Neural cell (in vitro differentiated cells): ENCODE measurements around the gene STK32A. TPM values are rescaled to one million over a fixed set of nuclear protein-coding genes. Genes with fewer than 3 reads are reported as not detected.

ENCODE experiments used
- H2AFZ ChIP-seq: fragments of 200-600, 300-800 bp; sonication (generic), shearing (Covaris generic); 2 replicates; pipeline ENCODE4 v1.6.0; 2014; ENCODE audit warnings: low read depth, mild to moderate bottlenecking, antibody characterized with exemption, low read length, moderate library complexity
- H3F3A ChIP-seq: fragments of 200-600 bp; shearing (Covaris generic); 2 replicates; pipeline ENCODE4 v1.6.1; 2016; ENCODE audit warnings: mild to moderate bottlenecking, moderate library complexity, mixed read lengths, antibody characterized with exemption, low read length; ENCODE audit not compliant: insufficient read depth, poor library complexity, severe bottlenecking
- H3K27ac ChIP-seq: fragments of 200-600, 300-800 bp; sonication (generic), shearing (Covaris generic); 2 replicates; pipeline ENCODE4 v1.5.1; 2014; ENCODE audit warnings: mild to moderate bottlenecking, low read length, moderate library complexity
- H3K27me3 ChIP-seq: fragments of 300-800, 200-600 bp; sonication (generic), shearing (Covaris generic); 2 replicates; pipeline ENCODE4 v1.6.0; 2014; ENCODE audit warnings: mild to moderate bottlenecking, low read depth, low read length, moderate library complexity; ENCODE audit not compliant: insufficient read depth
- H3K36me3 ChIP-seq: fragments of 300-800, 200-600 bp; sonication (generic), shearing (Covaris generic); 2 replicates; pipeline ENCODE4 v1.5.1; 2014; ENCODE audit warnings: mild to moderate bottlenecking, antibody characterized with exemption, low read length, moderate library complexity; ENCODE audit not compliant: insufficient read depth
- H3K4me2 ChIP-seq: fragments of 300-800, 200-600 bp; sonication (generic), shearing (Covaris generic); 2 replicates; pipeline ENCODE4 v1.6.0; 2014; ENCODE audit warnings: mild to moderate bottlenecking, low read length
- H3K4me3 ChIP-seq: fragments of 300-800, 200-600 bp; sonication (generic), shearing (Covaris generic); 2 replicates; pipeline ENCODE4 v1.5.1; 2014; ENCODE audit warnings: mild to moderate bottlenecking, low read length, moderate library complexity
- H3K79me2 ChIP-seq: fragments of 200-600 bp; shearing (Covaris generic); replicated peaks from 2 replicates; pipeline ENCODE4 v1.6.0; 2014; ENCODE audit warnings: mild to moderate bottlenecking, low read length, moderate library complexity; ENCODE audit not compliant: insufficient read depth
- H3K9ac ChIP-seq: fragments of 300-800, 200-600 bp; sonication (generic), shearing (Covaris generic); 2 replicates; pipeline ENCODE4 v1.6.1; 2016; ENCODE audit warnings: mild to moderate bottlenecking, low read length, mixed read lengths
- H3K9me2 ChIP-seq: fragments of 200-600 bp; shearing (Covaris generic); 2 replicates; pipeline ENCODE4 v1.6.1; 2016; ENCODE audit warnings: mild to moderate bottlenecking, low read length, mixed read lengths; ENCODE audit not compliant: insufficient read depth
- H3K9me3 ChIP-seq: fragments of 200-600, 300-800 bp; sonication (generic), shearing (Covaris generic); 2 replicates; pipeline ENCODE4 v1.6.1; 2016; ENCODE audit warnings: mild to moderate bottlenecking, mixed run types, low read length, moderate library complexity, mixed read lengths
- H4K20me1 ChIP-seq: fragments of 200-600 bp; shearing (Covaris generic); 2 replicates; pipeline ENCODE4 v1.6.1; 2016; ENCODE audit warnings: mild to moderate bottlenecking, mixed run types; ENCODE audit not compliant: insufficient read depth
- CTCF ChIP-seq: fragments of 450-650 bp; IDR thresholded peaks from 2 replicates; pipeline ENCODE4 v1.5.1; 2014; ENCODE audit warnings: antibody characterized with exemption, mild to moderate bottlenecking, moderate library complexity; ENCODE audit not compliant: poor library complexity, severe bottlenecking
- EP300 ChIP-seq: fragments of 450-650 bp; conservative IDR thresholded peaks from 2 replicates; pipeline ENCODE4 v1.6.1; 2014; ENCODE audit warnings: antibody characterized with exemption, mild to moderate bottlenecking, moderate library complexity; ENCODE audit not compliant: poor library complexity, severe bottlenecking
- EZH2 ChIP-seq: fragments of 200-600, 300-800 bp; shearing (Covaris generic), sonication (generic); IDR thresholded peaks from 2 replicates; pipeline ENCODE4 v1.6.1; 2014; ENCODE audit warnings: antibody characterized with exemption, low read length, borderline replicate concordance, mild to moderate bottlenecking; ENCODE audit not compliant: insufficient read depth, poor library complexity, severe bottlenecking
- MXI1 ChIP-seq: fragments of 450-650 bp; conservative IDR thresholded peaks from 2 replicates; pipeline ENCODE4 v1.6.1; 2014; ENCODE audit warnings: antibody characterized with exemption, mild to moderate bottlenecking; ENCODE audit not compliant: poor library complexity, severe bottlenecking
- POLR2AphosphoS5 ChIP-seq: IDR thresholded peaks from 2 replicates; pipeline ENCODE4 v1.6.1; 2012
- RAD21 ChIP-seq: fragments of 450-650 bp; conservative IDR thresholded peaks from 2 replicates; pipeline ENCODE4 v1.6.1; 2014; ENCODE audit warnings: antibody characterized with exemption, mild to moderate bottlenecking, moderate library complexity
- REST ChIP-seq: IDR thresholded peaks from 2 replicates; pipeline ENCODE4 v1.6.1; 2012; ENCODE audit warnings: borderline replicate concordance
- SMC3 ChIP-seq: fragments of 450-650 bp; conservative IDR thresholded peaks from 2 replicates; pipeline ENCODE4 v1.6.1; 2014; ENCODE audit warnings: antibody characterized with exemption, mild to moderate bottlenecking, moderate library complexity; ENCODE audit not compliant: poor library complexity
- TAF1 ChIP-seq: IDR thresholded peaks from 2 replicates; pipeline ENCODE4 v1.6.1; 2012; ENCODE audit warnings: low read depth
- polyA plus RNA-seq: library from polyadenylated mRNA; depleted of rRNA; stranded (reverse); fragments of >200 nt; gene quantifications from 2 replicates; pipeline ENCODE4 v1.2.3, GENCODE V29; 2014

STK32A gene
- polyA plus RNA-seq, 1 donor from 2014 or later = 23.1 TPM

GRCh38 chr5:147411359-147412319 lies 176.8 kb downstream of the STK32A start:
- Histone ChIP-seq H3K4me2 (no peak overlapping the region), H3F3A (no peaks in the 10 kb centered on the region), H3K36me3 (peaks cover 55% of the 10 kb centered on the region), H2AFZ (no peak overlapping the region), H3K9me3 (no peaks in the 10 kb centered on the region), H3K79me2 (peaks cover 17% of the 10 kb centered on the region), H3K27ac (no peak overlapping the region), H3K4me3 (no peak overlapping the region), H3K9ac (no peak overlapping the region), H3K9me2 (no peaks in the 10 kb centered on the region), H4K20me1 (peaks cover 35% of the 10 kb centered on the region), H3K27me3 (no peaks in the 10 kb centered on the region)
- TF ChIP-seq SMC3 = no peak
- no peak for TF ChIP-seq EZH2
- no peak for TF ChIP-seq CTCF
- no peak for TF ChIP-seq REST
- no peak for TF ChIP-seq EP300
- TF ChIP-seq TAF1 = no peak
- no peak for TF ChIP-seq RAD21
- no peak for TF ChIP-seq POLR2AphosphoS5
- TF ChIP-seq MXI1 = no peak

- no peak overlapping the region for H3K27ac ChIP-seq
- H3F3A ChIP-seq = no peaks in the 10 kb centered on the region
- H3K36me3 ChIP-seq = peaks cover 47% of the 10 kb centered on the region
- peaks cover 44% of the 10 kb centered on the region for H4K20me1 ChIP-seq
- TF ChIP-seq CTCF (no peak), REST (no peak), MXI1 (no peak), EP300 (no peak), TAF1 (no peak), POLR2AphosphoS5 (no peak), EZH2 (no peak), RAD21 (no peak), SMC3 (no peak)
- no peaks in the 10 kb centered on the region for H3K9me3 ChIP-seq
- H3K4me2 ChIP-seq = no peak overlapping the region
- H3K9me2 ChIP-seq = no peaks in the 10 kb centered on the region
- H3K27me3 ChIP-seq = no peaks in the 10 kb centered on the region
- H3K9ac ChIP-seq = no peak overlapping the region
- H3K4me3 ChIP-seq = no peak overlapping the region
- H2AFZ ChIP-seq = no peak overlapping the region
- H3K79me2 ChIP-seq = peaks cover 26% of the 10 kb centered on the region
Observed at GRCh38 chr5:147412561-147412960, 177.7 kb downstream of the STK32A start.
